Liver (tissue), 9 donors: ENCODE data around the gene C6orf132. TPM values are rescaled to one million over a fixed set of nuclear protein-coding genes. Genes with fewer than 3 reads are reported as not detected.

ENCODE experiments used
- DNase-seq: peaks from one replicate; pipeline ENCODE4 v3.0.0-alpha.2; 2017; ENCODE audit warnings: low spot score
- H3K27ac ChIP-seq, 2 donors: one replicate each; pipeline ENCODE4 v1.7.0; 2013; ENCODE audit warnings: inconsistent platforms in 2 of 2, low read length in 2 of 2, control low read depth in 1 of 2, low read depth in 1 of 2, mild to moderate bottlenecking in 1 of 2
- H3K27me3 ChIP-seq, 4 donors: one replicate each; pipeline versions ENCODE4 v1.6.1 to v1.7.0; 2013; ENCODE audit warnings: low read length in 3 of 4, inconsistent platforms in 1 of 4, mild to moderate bottlenecking in 1 of 4, moderate library complexity in 1 of 4; ENCODE audit not compliant: control insufficient read depth in 4 of 4, insufficient read depth in 4 of 4
- H3K36me3 ChIP-seq, 4 donors: one replicate each; pipeline versions ENCODE4 v1.6.1 to v1.7.0; 2013; ENCODE audit warnings: low read length in 3 of 4, mild to moderate bottlenecking in 3 of 4, low read depth in 1 of 4, moderate library complexity in 1 of 4; ENCODE audit not compliant: control insufficient read depth in 4 of 4, insufficient read depth in 3 of 4
- H3K4me1 ChIP-seq, 4 donors: one replicate each; pipeline versions ENCODE4 v1.6.1 to v1.7.0; 2013; ENCODE audit warnings: low read length in 3 of 4, mild to moderate bottlenecking in 3 of 4, moderate library complexity in 1 of 4; ENCODE audit not compliant: control insufficient read depth in 4 of 4, insufficient read depth in 4 of 4
- H3K4me3 ChIP-seq, 3 donors: one replicate each; pipeline versions ENCODE4 v1.6.1 to v1.7.0; 2013; ENCODE audit warnings: low read length in 3 of 3, control low read depth in 1 of 3, low read depth in 1 of 3, mild to moderate bottlenecking in 1 of 3
- H3K9ac ChIP-seq, 2 donors: one replicate each; pipeline ENCODE4 v1.7.0; 2013; ENCODE audit warnings: low read length in 2 of 2, mild to moderate bottlenecking in 2 of 2, moderate library complexity in 2 of 2, control low read depth in 1 of 2, low read depth in 1 of 2
- H3K9me3 ChIP-seq, 4 donors: one replicate each; pipeline versions ENCODE4 v1.6.1 to v1.7.0; 2013; ENCODE audit warnings: low read length in 3 of 4; ENCODE audit not compliant: control insufficient read depth in 4 of 4
- EGR1 ChIP-seq, 2 donors: IDR thresholded peaks; 2 replicates each; pipeline ENCODE4 v1.6.1; 2016 to 2018; ENCODE audit warnings: antibody characterized with exemption in 2 of 2, low read depth in 2 of 2
- FOXA1 ChIP-seq: IDR thresholded peaks from 2 replicates; pipeline ENCODE4 v1.6.1; 2016; ENCODE audit warnings: antibody characterized with exemption
- GABPA ChIP-seq, 2 donors: IDR thresholded peaks in 1 of 2; conservative IDR thresholded peaks in 1 of 2; 2 replicates each; pipeline ENCODE4 v1.6.1; 2016; ENCODE audit warnings: antibody characterized with exemption in 2 of 2, mild to moderate bottlenecking in 1 of 2, moderate library complexity in 1 of 2
- HNF4A ChIP-seq, 2 donors: conservative IDR thresholded peaks; 2 replicates each; pipeline ENCODE4 v1.6.1; 2016; ENCODE audit warnings: antibody characterized with exemption in 2 of 2, mild to moderate bottlenecking in 2 of 2
- HNF4G ChIP-seq: IDR thresholded peaks from 2 replicates; pipeline ENCODE4 v1.6.1; 2016; ENCODE audit warnings: antibody characterized with exemption
- JUND ChIP-seq, 2 donors: IDR thresholded peaks; 2 replicates each; pipeline ENCODE4 v1.6.1; 2016; ENCODE audit warnings: antibody characterized with exemption in 2 of 2
- RAD21 ChIP-seq, 2 donors: IDR thresholded peaks; 2 replicates each; pipeline ENCODE4 v1.6.1; 2016; ENCODE audit warnings: antibody characterized with exemption in 2 of 2, mild to moderate bottlenecking in 2 of 2
- RXRA ChIP-seq, 2 donors: IDR thresholded peaks; 2 replicates each; pipeline ENCODE4 v1.6.1; 2017 to 2018; ENCODE audit warnings: antibody characterized with exemption in 2 of 2, mild to moderate bottlenecking in 1 of 2
- SP1 ChIP-seq: IDR thresholded peaks from 2 replicates; pipeline ENCODE4 v1.6.1; 2018; ENCODE audit warnings: antibody characterized with exemption, mild to moderate bottlenecking
- TAF1 ChIP-seq: conservative IDR thresholded peaks from 2 replicates; pipeline ENCODE4 v1.6.1; 2016; ENCODE audit warnings: antibody characterized with exemption, mild to moderate bottlenecking
- YY1 ChIP-seq: IDR thresholded peaks from 2 replicates; pipeline ENCODE4 v1.6.1; 2016; ENCODE audit warnings: antibody characterized with exemption, mild to moderate bottlenecking
- WGBS: extraction: QIAGEN DNeasy Blood & Tissue Kit; methylation state at CpG from one replicate; pipeline ENCODE4 v1.1.7; 2013; 5-methylcytosine and 5-hydroxymethylcytosine counted together
- polyA plus RNA-seq, 2 donors: library from polyadenylated mRNA; stranded (reverse) in 1 of 2; unstranded in 1 of 2; fragments of 200-250 nt in 1 of 2; fragments of >200 nt in 1 of 2; fragmentation: Nextera tagmentation in 1 of 2; extraction: Ambion mirVana in 1 of 2; gene quantifications; one replicate each; pipeline versions ENCODE4 v1.2.1 to v1.2.3, GENCODE V29; 2013 to 2015
- total RNA-seq, 2 donors: library from RNA; depleted of rRNA; stranded (reverse); fragments of >200 nt; gene quantifications; one replicate each; pipeline ENCODE4 v1.2.3, GENCODE V29; 2014
- TF ChIP-seq, protein P1 (sequence below): fragments of 150-350 bp; IDR thresholded peaks from 2 replicates; pipeline ENCODE4 v1.5.1; 2017; ENCODE audit warnings: improper control_type of control experiment, low read depth, low read length; ENCODE audit not compliant: missing input control
- TF ChIP-seq, protein P2 (sequence below): IDR thresholded peaks from 2 replicates; pipeline ENCODE4 v1.6.1; 2016; ENCODE audit warnings: antibody characterized with exemption
- TF ChIP-seq, protein P3 (sequence below): IDR thresholded peaks from 2 replicates; pipeline ENCODE4 v1.6.1; 2016; ENCODE audit warnings: antibody characterized with exemption
- TF ChIP-seq, protein P4 (sequence below): IDR thresholded peaks from 2 replicates; pipeline ENCODE4 v1.6.1; 2016; ENCODE audit warnings: antibody characterized with exemption, mild to moderate bottlenecking
- donor health status: healthy.
- donor health status: healthy.
- donor health status: healthy.
- donor health status: healthy.
- donor health status: healthy.

The C6orf132 gene
- total and polyA plus RNA-seq, 4 donors, result 0.07 to 0.25 (median 0.24) TPM; not detected in 1

DNA sequence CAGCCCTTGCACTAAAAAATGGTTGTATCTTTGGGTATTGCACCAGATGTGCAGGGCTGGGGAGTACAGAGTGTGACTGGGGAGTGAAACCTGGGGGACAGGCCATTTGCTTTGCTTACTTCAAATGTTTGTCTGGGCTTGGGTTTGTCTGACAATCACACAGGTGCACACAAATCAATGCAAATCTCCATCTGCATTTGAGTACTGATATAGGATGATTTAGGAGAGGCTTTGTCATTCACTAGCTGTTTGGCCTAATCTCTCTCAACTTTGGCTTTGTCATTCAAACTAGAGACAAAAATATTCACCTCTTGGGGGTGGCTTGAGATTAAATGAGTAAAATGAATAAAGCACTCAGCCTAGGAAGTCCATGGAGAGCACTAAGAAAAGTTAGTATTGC, 34.6 kb upstream of the C6orf132 start (continued):
- no peak for TF ChIP-seq RAD21 (IDR thresholded peaks at IDR 0.05)
- TF ChIP-seq, protein P1, sequence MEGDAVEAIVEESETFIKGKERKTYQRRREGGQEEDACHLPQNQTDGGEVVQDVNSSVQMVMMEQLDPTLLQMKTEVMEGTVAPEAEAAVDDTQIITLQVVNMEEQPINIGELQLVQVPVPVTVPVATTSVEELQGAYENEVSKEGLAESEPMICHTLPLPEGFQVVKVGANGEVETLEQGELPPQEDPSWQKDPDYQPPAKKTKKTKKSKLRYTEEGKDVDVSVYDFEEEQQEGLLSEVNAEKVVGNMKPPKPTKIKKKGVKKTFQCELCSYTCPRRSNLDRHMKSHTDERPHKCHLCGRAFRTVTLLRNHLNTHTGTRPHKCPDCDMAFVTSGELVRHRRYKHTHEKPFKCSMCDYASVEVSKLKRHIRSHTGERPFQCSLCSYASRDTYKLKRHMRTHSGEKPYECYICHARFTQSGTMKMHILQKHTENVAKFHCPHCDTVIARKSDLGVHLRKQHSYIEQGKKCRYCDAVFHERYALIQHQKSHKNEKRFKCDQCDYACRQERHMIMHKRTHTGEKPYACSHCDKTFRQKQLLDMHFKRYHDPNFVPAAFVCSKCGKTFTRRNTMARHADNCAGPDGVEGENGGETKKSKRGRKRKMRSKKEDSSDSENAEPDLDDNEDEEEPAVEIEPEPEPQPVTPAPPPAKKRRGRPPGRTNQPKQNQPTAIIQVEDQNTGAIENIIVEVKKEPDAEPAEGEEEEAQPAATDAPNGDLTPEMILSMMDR, result no peak
- no peak for TF ChIP-seq SP1
- TF ChIP-seq GABPA (IDR thresholded peaks at IDR 0.05 in 1 of 2, conservative IDR thresholded peaks at IDR 0.05 in 1 of 2), result no peak
- TF ChIP-seq, protein P2, sequence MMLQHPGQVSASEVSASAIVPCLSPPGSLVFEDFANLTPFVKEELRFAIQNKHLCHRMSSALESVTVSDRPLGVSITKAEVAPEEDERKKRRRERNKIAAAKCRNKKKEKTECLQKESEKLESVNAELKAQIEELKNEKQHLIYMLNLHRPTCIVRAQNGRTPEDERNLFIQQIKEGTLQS, result no peak
- no peak for TF ChIP-seq RXRA (IDR thresholded peaks at IDR 0.05)
- TF ChIP-seq JUND (IDR thresholded peaks at IDR 0.05), result no peak

DNA sequence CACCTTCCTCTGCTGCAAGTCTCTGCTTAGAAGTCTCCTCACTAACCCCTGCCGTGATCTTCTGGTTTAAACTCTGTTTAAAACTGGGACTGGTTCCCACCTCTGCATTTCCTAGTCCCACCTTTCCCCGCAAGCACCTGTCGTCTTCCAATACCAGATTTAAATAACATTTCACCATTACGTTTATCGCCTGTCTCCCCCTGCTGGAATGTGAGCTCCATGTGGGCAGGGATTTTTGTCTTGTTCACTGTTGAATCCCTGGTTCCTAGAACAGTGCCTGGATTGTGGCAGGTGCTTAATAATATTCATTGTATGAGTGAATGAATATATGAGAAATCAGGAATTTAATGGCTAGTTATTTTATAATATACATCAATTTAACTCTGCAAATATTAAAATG, 33.4 kb upstream of the C6orf132 start:
- 83% methylated on average over 5 of the region's 5 CpGs for WGBS
- TF ChIP-seq HNF4A (conservative IDR thresholded peaks at IDR 0.05), result no peak
- TF ChIP-seq, protein P2, result no peak
- TF ChIP-seq RXRA (IDR thresholded peaks at IDR 0.05), result no peak
- no peak for TF ChIP-seq TAF1
- TF ChIP-seq SP1, result no peak
- no peak for TF ChIP-seq JUND (IDR thresholded peaks at IDR 0.05)
- no peak for TF ChIP-seq YY1
- TF ChIP-seq EGR1 (IDR thresholded peaks at IDR 0.05; ENCODE audit: low read depth in 2 of 2), result no peak
- TF ChIP-seq, protein P3, sequence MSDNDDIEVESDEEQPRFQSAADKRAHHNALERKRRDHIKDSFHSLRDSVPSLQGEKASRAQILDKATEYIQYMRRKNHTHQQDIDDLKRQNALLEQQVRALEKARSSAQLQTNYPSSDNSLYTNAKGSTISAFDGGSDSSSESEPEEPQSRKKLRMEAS, result no peak
- TF ChIP-seq RAD21 (IDR thresholded peaks at IDR 0.05), result no peak
- TF ChIP-seq, protein P4, sequence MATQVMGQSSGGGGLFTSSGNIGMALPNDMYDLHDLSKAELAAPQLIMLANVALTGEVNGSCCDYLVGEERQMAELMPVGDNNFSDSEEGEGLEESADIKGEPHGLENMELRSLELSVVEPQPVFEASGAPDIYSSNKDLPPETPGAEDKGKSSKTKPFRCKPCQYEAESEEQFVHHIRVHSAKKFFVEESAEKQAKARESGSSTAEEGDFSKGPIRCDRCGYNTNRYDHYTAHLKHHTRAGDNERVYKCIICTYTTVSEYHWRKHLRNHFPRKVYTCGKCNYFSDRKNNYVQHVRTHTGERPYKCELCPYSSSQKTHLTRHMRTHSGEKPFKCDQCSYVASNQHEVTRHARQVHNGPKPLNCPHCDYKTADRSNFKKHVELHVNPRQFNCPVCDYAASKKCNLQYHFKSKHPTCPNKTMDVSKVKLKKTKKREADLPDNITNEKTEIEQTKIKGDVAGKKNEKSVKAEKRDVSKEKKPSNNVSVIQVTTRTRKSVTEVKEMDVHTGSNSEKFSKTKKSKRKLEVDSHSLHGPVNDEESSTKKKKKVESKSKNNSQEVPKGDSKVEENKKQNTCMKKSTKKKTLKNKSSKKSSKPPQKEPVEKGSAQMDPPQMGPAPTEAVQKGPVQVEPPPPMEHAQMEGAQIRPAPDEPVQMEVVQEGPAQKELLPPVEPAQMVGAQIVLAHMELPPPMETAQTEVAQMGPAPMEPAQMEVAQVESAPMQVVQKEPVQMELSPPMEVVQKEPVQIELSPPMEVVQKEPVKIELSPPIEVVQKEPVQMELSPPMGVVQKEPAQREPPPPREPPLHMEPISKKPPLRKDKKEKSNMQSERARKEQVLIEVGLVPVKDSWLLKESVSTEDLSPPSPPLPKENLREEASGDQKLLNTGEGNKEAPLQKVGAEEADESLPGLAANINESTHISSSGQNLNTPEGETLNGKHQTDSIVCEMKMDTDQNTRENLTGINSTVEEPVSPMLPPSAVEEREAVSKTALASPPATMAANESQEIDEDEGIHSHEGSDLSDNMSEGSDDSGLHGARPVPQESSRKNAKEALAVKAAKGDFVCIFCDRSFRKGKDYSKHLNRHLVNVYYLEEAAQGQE, result no peak
- no peak for TF ChIP-seq HNF4G
- no peak for TF ChIP-seq FOXA1
- TF ChIP-seq, protein P1, result no peak
- no peak for DNase-seq
- H3K9me3 ChIP-seq, result no peaks in the 10 kb centered on the region
- no peaks in the 10 kb centered on the region for H3K4me1 ChIP-seq
- H3K27me3 ChIP-seq, result no peaks in the 10 kb centered on the region
- H3K4me3 ChIP-seq, result no peak overlapping the region
- no peak overlapping the region for H3K27ac ChIP-seq
- H3K36me3 ChIP-seq, result no peaks in the 10 kb centered on the region
- no peak overlapping the region for H3K9ac ChIP-seq
